DND-41 (cell line): Measurements from ENCODE around the gene OPTN.

Experiments
- EZH2 ChIP-seq: IDR thresholded peaks from 3 replicates; pipeline ENCODE4 v1.6.1; 2012; ENCODE audit warnings: borderline replicate concordance, low read depth, mild to moderate bottlenecking, moderate library complexity, low read length, inconsistent platforms; ENCODE audit not compliant: severe bottlenecking
- TF ChIP-seq, protein P1 (sequence below): IDR thresholded peaks from 2 replicates; pipeline ENCODE4 v1.5.1; 2012; ENCODE audit warnings: borderline replicate concordance, low read length, moderate library complexity, mild to moderate bottlenecking; ENCODE audit not compliant: poor library complexity, severe bottlenecking; ENCODE audit errors: extremely low read depth

GRCh38 chr10:13184276-13184675 lies 84.3 kb downstream of the OPTN start:
- TF ChIP-seq, protein P1, sequence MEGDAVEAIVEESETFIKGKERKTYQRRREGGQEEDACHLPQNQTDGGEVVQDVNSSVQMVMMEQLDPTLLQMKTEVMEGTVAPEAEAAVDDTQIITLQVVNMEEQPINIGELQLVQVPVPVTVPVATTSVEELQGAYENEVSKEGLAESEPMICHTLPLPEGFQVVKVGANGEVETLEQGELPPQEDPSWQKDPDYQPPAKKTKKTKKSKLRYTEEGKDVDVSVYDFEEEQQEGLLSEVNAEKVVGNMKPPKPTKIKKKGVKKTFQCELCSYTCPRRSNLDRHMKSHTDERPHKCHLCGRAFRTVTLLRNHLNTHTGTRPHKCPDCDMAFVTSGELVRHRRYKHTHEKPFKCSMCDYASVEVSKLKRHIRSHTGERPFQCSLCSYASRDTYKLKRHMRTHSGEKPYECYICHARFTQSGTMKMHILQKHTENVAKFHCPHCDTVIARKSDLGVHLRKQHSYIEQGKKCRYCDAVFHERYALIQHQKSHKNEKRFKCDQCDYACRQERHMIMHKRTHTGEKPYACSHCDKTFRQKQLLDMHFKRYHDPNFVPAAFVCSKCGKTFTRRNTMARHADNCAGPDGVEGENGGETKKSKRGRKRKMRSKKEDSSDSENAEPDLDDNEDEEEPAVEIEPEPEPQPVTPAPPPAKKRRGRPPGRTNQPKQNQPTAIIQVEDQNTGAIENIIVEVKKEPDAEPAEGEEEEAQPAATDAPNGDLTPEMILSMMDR: no peak
- no peak for TF ChIP-seq EZH2
